Superior temporal gyrus (tissue), 1 donor: ENCODE data around the gene MYO9A.

Source experiments
- DNase-seq: peaks from one replicate; pipeline ENCODE4 v3.0.0-alpha.2; 2016; ENCODE audit errors: extremely low spot score

The MYO9A gene

DNA sequence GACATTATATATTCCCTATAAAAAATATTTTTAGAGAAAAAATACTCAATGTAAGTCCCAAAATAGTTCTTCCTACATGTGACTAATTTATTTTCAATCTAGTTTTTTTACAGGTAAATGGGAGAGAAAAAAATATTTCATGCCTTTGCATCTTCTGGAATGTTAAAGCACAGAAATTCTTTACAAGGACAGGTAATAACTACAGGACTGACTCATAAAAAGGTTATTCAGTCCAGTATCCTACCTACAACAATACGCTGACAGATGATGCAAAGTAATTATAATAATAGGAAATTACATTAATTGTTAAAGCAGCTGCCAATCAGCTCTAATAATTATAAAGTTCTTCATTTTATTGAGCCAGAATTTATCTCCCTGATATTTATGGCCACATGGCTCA, 147.5 kb downstream of the MYO9A start:
- no peak for DNase-seq

GRCh38 chr15:71962537-71962936, 155.4 kb downstream of the MYO9A start:
- no peak for DNase-seq

- no peak for DNase-seq
These were observed 160.9 kb downstream of the MYO9A start for GRCh38 chr15:71957026-71957425.

DNA sequence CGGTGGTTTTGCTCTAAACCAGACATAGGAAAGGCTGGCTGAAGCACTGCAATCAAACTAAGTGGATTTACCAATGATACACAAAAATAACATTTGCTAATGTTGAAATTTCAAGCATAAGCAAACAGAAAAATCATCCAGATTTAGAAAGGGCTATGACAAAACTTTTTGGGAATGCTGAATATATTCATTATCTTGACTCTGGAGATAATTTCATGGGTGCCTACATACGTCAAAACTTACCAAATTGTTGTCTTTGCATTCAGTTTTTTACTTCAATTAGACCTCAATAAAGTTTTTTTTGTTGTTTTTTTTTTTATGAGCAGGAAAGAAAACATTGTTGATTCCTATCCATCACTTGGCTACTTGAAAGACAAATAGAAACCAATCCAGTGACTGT, 166.8 kb downstream of the MYO9A start:
- DNase-seq, result no peak

DNA sequence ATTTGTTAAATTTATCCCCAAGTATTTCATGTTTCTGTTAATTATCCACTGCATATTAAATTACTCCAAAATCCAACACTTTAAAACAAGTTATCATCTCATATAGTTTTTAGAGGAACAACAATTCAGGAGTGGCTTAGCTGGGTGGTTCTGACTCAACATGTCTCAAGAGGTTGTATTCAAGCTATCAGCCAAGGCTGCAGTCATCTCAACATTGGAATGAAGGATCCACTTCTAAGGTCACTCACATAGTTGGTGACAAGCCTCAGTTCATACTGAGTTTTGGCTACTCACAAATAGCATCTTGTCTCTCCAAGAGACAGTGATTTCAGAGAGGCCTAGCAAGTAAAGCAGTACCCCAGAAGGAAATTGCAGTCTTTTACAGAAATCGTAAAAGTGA, 172.9 kb downstream of the MYO9A start:
- DNase-seq, result no peak

GRCh38 chr15:71943806-71944205, 174.1 kb downstream of the MYO9A start:
- no peak for DNase-seq

DNA sequence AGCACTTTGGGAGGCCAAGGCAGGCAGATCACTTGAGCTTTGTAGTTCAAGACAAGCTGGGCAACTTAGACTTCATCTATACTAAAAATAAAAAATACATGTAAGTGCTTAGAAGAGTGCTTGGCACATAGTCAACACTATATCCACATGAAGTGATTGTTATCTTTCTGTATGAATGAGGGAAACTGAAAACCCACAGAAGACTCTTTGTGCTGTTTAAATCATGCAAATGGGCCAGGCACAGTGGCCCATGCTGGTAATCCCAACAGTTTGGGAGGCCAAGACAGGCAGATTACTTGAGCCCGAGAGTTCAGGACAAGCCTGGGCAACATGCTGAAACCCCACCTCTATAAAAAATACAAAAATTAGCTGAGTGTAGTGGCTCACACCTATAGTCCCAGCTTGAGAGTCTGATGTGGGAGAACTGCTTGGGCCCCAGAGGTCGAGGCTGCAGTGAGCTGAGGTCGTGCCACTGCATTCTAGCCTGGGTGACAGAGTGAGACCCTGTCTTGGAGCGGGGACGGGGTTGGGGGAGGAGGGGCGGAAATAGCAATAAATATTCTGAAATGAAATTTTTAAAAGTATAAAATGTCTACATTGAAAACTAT, 177.9 kb downstream of the MYO9A start:
- no peak for DNase-seq

- DNase-seq, result no peak
These were observed 180.2 kb downstream of the MYO9A start for GRCh38 chr15:71937650-71938311.

DNA sequence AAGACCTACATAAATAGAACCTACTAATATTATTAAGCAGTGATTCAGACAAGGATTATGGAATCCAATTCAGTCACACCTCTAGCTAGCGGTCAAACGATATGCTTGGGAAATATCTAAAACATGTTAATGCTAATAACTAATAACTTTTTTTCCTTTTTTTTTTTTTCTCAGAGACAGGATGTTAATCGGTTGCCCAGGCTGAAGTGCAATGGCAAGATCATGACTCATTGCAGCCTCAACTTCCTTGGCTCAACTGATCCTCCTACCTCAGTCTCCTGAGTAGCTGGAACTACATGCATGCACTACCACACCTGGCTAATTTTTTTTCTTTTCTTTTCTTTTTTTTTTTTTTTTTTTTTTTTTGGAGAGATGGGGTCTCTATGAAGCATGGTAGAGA, 183.5 kb downstream of the MYO9A start:
- no peak for DNase-seq

DNA sequence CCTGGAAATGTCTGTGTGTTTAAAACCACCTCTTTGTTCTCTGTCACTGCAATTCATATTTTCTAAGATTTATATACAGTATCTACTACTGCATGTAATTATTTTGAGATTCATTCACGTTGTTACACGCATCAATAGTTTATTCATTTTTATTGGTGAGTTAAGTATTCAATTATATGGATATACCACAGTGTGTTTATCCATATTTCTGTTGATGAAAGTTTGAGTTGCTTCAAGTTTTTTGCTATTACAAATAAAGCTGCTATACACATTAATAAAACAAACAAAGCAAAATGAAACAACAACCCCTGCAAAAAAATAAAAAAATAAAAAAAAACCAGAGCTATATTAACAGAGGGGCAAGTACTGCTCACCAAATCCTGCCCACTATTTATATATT, 185.3 kb downstream of the MYO9A start:
- no peak for DNase-seq

DNA sequence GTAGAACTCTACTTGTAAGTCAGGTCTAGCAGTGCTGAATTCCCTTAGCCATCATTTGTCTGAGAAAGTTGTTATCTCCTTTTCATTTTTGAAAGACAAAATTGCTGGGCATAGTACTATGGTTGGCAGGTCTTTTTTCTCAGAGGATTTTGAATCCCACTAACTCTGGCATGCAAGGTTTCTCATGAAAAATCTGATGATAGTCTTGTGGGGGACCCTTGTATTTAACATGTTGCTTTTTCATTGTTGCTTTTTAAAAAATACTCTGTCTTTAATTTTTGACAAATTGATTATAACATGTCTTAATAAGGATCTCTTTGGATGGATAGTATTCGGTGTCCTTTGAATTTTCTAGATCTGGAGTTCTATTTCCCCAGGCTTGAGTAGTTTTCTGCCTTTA, 186.7 kb downstream of the MYO9A start:
- DNase-seq, result no peak

- no peak for DNase-seq
These were observed 192.8 kb downstream of the MYO9A start for GRCh38 chr15:71925145-71925544.

DNA sequence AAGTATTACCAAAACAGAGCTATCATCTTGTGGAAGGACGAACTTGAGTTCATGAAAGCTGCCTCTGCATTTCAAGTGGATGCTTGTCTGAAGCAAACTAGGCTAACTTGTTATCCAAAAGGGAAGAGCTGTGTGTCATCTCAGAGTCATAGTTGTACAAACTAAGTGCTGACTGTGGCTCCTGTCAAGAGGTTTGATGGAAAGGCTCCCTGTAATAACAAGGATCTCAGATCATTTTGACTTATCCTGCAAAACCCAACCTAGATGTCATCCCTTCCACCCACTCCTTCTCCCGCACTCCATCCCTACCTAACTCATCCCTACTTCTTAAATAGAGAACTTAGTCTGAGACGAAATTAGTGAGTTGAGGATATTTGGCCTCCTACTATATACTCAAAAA, 196.8 kb downstream of the MYO9A start:
- no peak for DNase-seq

DNA sequence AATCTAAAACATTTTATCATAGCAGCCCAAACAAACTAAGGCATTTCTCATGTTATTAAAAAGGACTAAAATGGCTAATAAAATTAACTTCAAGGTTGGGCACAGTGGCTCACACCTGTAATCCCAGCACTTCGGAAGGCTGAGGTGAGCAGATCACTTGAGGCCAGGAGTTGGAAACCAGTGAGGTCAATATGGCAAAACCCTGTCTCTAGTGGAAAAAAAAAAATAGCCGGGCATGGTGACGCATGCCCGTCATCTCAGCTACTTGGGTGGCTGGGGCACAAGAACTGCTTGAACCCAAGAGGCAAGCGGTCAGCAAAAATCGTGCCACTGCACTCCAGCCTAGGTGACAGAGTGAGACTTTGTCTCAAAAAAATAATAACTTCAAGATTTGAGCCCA, 197.4 kb downstream of the MYO9A start:
- no peak for DNase-seq

GRCh38 chr15:71916834-71917233, 201.1 kb downstream of the MYO9A start:
- no peak for DNase-seq

DNA sequence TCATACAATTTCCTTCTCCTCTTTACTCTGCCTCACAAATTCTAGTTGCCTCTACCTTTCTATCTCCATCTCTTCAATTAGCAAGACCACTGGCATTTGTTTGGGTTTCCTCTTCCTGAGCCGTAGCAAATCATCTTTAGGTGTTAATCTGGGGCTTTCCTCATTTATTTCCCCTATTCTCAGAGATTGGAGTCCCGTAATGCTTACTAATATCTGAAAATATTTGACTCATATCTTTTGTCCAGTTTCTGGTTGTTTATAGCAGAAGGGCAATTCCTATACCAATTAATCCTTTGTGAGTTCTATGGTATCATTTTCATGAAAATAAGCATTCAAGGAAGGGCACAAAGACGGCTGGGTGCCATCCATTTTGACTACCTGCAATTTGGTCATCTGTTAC, 203.9 kb downstream of the MYO9A start:
- DNase-seq, result no peak

GRCh38 chr15:71899674-71900073, 218.3 kb downstream of the MYO9A start:
- DNase-seq, result peak; percentile 52

DNA sequence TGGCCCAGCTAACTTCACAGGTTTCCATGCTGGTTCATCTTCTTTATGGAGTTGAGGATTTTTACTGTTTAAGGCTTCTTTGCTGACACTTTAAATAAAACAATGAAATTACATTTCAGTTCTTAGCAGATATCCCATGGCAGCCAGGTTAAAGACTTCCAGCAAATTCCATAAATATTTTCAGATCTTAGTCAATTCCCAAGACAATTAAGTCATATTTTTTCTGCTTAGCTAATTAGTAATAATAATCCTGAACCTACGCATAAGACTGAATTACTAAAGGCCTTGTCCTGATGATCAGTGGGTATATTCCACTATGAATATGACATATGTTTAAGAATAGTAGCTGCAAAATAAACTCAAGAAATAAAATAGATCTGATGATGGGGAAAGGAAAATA, 224.3 kb downstream of the MYO9A start:
- DNase-seq, result no peak

GRCh38 chr15:71892335-71892734, 225.6 kb downstream of the MYO9A start:
- DNase-seq, result no peak

DNA sequence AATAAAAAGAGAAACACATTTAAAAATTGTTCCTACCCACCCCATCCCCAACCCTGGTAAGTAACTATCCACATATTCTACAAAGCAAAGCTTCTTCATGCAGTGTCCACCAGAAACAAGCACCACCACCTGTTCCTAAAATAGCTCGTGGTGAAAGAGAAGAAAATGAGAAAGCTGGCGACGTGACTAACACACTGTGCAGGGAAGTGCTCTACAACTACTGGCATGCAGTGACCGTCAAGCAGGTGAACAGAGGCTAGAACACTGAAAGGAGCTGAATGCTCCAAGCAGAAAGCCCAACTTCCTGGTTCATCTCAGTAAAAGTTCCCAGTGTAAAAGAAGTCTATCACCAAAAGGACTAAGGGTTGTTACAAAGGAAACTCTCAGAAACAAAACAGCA, 226.9 kb downstream of the MYO9A start:
- peak; percentile 34 for DNase-seq

GRCh38 chr15:71889947-71890346, 228.0 kb downstream of the MYO9A start:
- DNase-seq, result no peak

DNA sequence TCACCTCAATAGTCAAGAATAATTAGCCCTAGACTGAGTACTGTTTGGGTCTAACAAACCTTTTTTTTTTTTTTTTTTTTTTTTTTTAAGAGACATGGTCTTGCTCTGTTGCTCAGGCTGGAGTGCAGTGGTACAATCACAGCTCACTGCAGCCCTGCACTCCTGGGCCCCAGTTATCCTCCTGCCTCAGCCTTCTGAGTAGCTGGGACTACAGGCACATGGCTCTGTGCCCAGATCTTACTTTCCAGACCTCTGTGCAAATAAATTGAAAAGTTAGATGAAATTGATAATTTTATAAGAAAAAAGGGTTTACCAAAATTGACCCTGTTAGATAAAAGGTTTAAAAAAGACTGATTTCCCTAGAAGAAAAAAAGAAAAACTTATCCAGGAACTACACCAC, 228.6 kb downstream of the MYO9A start:
- no peak for DNase-seq

DNA sequence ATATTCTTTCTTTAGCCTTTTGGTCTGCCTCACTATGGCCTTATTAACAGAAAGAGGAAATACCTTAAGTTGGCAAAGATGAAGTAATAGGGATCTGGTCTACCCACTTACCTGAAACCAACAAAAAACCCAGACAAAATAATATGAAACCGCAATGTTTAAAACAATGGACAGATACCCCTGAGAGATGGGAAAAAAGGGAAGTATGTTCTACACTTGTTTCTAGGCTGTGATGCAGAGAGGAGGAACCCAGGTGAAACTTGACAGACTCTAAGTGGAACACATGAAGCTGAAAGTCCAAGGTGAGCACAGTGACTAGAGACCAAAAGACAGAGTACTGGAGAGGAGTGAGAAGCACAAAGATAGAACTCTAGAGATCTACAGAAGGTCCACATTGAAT, 229.2 kb downstream of the MYO9A start:
- no peak for DNase-seq

DNA sequence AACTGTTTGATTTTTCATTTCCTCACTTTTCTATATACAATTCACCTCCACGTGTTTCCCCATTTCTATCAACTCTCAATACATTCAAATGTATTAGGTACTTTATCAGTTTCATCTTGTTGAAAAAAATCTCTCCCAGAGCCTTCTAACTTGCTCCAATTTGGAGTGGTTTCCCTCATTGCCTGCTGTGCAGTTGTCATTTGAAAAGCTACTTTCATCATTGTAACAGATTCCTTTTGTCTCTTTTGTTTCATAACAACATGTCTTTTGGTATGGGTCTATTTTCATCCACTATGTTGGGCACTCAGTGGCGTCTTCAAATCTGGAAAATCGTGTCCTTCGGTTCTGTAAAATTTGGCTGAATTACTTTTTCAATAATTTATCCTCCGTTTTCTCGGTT, 232.6 kb downstream of the MYO9A start:
- peak; percentile 50 for DNase-seq
